Suprapubic skin (tissue), 4 donors: ENCODE data around the gene NVL. TPM values are rescaled to one million over a fixed set of nuclear protein-coding genes. Genes with fewer than 3 reads are reported as not detected.

Source experiments
- DNase-seq, 2 donors: peaks; one replicate each; pipeline ENCODE4 v3.0.0-alpha.2; 2019; ENCODE audit warnings: low spot score in 2 of 2
- H3K27ac ChIP-seq: fragments of 200-600 bp; sonication (generic); one replicate; pipeline ENCODE4 v1.5.1; 2019
- H3K27me3 ChIP-seq: fragments of 200-600 bp; sonication (generic); one replicate; pipeline ENCODE4 v1.5.1; 2019
- H3K36me3 ChIP-seq: fragments of 200-600 bp; sonication (generic); one replicate; pipeline ENCODE4 v1.5.1; 2019
- H3K4me1 ChIP-seq: fragments of 200-600 bp; sonication (generic); one replicate; pipeline ENCODE4 v1.5.1; 2019
- H3K4me3 ChIP-seq: fragments of 200-600 bp; sonication (generic); one replicate; pipeline ENCODE4 v1.5.1; 2019; ENCODE audit warnings: mild to moderate bottlenecking
- H3K9me3 ChIP-seq: fragments of 200-600 bp; sonication (generic); one replicate; pipeline ENCODE4 v1.5.1; 2019
- CTCF ChIP-seq, 2 donors: fragments of 200-600 bp in 1 of 2; fragments of 450-650 bp in 1 of 2; sonication (generic) in 1 of 2; IDR thresholded peaks; one replicate each; pipeline ENCODE4 v1.5.1; 2016 to 2019; ENCODE audit warnings: antibody characterized with exemption in 2 of 2, mild to moderate bottlenecking in 1 of 2, moderate library complexity in 1 of 2
- EP300 ChIP-seq: sonication (generic); formaldehyde crosslinking; IDR thresholded peaks from one replicate; pipeline ENCODE4 v1.6.1; 2017; ENCODE audit warnings: antibody characterized with exemption
- POLR2A ChIP-seq, 2 donors: fragments of 450-650 bp; IDR thresholded peaks; one replicate each; pipeline ENCODE4 v1.6.1; 2017; ENCODE audit warnings: antibody characterized with exemption in 2 of 2, mild to moderate bottlenecking in 2 of 2, moderate library complexity in 2 of 2
- POLR2AphosphoS5 ChIP-seq, 3 donors: sonication (generic); formaldehyde crosslinking; IDR thresholded peaks; one replicate each; pipeline ENCODE4 v1.6.1; 2017; ENCODE audit warnings: antibody characterized with exemption in 3 of 3
- WGBS: methylation state at CpG from one replicate; pipeline ENCODE4 v1.1.5; 2018; 5-methylcytosine and 5-hydroxymethylcytosine counted together
- total RNA-seq, 4 donors: library from RNA; depleted of rRNA; stranded (reverse); fragments of >200 nt; gene quantifications; one replicate each; pipeline ENCODE4 v1.1.0, GENCODE V29; 2016

NVL gene
- total RNA-seq, 4 donors from 2014 or later = 31.7 to 86.4 (median 36.8) TPM

- no peaks in the 10 kb centered on the region for H3K4me1 ChIP-seq
- H3K27ac ChIP-seq = no peak overlapping the region
- no peak for DNase-seq
- no peak overlapping the region for H3K4me3 ChIP-seq
- no peaks in the 10 kb centered on the region for H3K9me3 ChIP-seq
- peaks cover 66% of the 10 kb centered on the region for H3K36me3 ChIP-seq
- WGBS = 88% methylated on average over 3 of the region's 3 CpGs
- no peaks in the 10 kb centered on the region for H3K27me3 ChIP-seq
- TF ChIP-seq POLR2A (IDR thresholded peaks at IDR 0.05) (no peak), CTCF (IDR thresholded peaks at IDR 0.05) (no peak), POLR2AphosphoS5 (IDR thresholded peaks at IDR 0.05) (no peak), EP300 (no peak)
Measured at GRCh38 chr1:224276771-224277487, 53.0 kb downstream of the NVL start.

- Histone ChIP-seq H3K4me1 (no peaks in the 10 kb centered on the region), H3K4me3 (no peak overlapping the region), H3K36me3 (peaks cover 64% of the 10 kb centered on the region), H3K27me3 (no peaks in the 10 kb centered on the region), H3K9me3 (no peaks in the 10 kb centered on the region), H3K27ac (no peak overlapping the region)
- 95% methylated on average over 6 of the region's 6 CpGs for WGBS
- TF ChIP-seq POLR2AphosphoS5 (IDR thresholded peaks at IDR 0.05) (no peak), CTCF (IDR thresholded peaks at IDR 0.05) (no peak), POLR2A (IDR thresholded peaks at IDR 0.05) (no peak), EP300 (no peak)
- DNase-seq = no peak
Measured at GRCh38 chr1:224274970-224275626, 54.9 kb downstream of the NVL start.

GRCh38 chr1:224273641-224274040, 56.3 kb downstream of the NVL start:
- DNase-seq = no peak
- TF ChIP-seq POLR2A (IDR thresholded peaks at IDR 0.05) (no peak), EP300 (no peak), CTCF (IDR thresholded peaks at IDR 0.05) (no peak), POLR2AphosphoS5 (IDR thresholded peaks at IDR 0.05) (no peak)
- Histone ChIP-seq H3K9me3 (no peaks in the 10 kb centered on the region), H3K27me3 (no peaks in the 10 kb centered on the region), H3K4me3 (no peak overlapping the region), H3K4me1 (no peaks in the 10 kb centered on the region), H3K27ac (no peak overlapping the region), H3K36me3 (peaks cover 52% of the 10 kb centered on the region)
- 86% methylated on average over 2 of the region's 2 CpGs for WGBS

- Histone ChIP-seq H3K27me3 (no peaks in the 10 kb centered on the region), H3K27ac (no peak overlapping the region), H3K9me3 (no peaks in the 10 kb centered on the region), H3K4me1 (no peaks in the 10 kb centered on the region), H3K36me3 (peaks cover 64% of the 10 kb centered on the region), H3K4me3 (no peak overlapping the region)
- TF ChIP-seq CTCF (IDR thresholded peaks at IDR 0.05) (no peak), POLR2A (IDR thresholded peaks at IDR 0.05) (no peak), EP300 (no peak), POLR2AphosphoS5 (IDR thresholded peaks at IDR 0.05) (no peak)
- no peak for DNase-seq
- WGBS = 94% methylated on average over 3 of the region's 3 CpGs
Measured at GRCh38 chr1:224271106-224271505, 58.9 kb downstream of the NVL start.

- WGBS = 88% methylated on average over 4 of the region's 4 CpGs
- Histone ChIP-seq H3K4me3 (no peak overlapping the region), H3K36me3 (peaks cover 55% of the 10 kb centered on the region), H3K9me3 (no peaks in the 10 kb centered on the region), H3K4me1 (no peaks in the 10 kb centered on the region), H3K27me3 (no peaks in the 10 kb centered on the region), H3K27ac (no peak overlapping the region)
- TF ChIP-seq EP300 = no peak
- DNase-seq = no peak
Measured at GRCh38 chr1:224267925-224268324, 62.0 kb downstream of the NVL start.
